ENCODE measurements around the gene FGF19.
A peak's percentile ranks its signal among the peaks of the same experiment; 100 is the strongest.

FGF19 gene

GRCh38 chr11:69703768-69704507, at the start of gene FGF19:
Gene FGF19, minus strand, starts transcription at chr11:69704022. Its CDS starts 146 bp downstream, at chr11:69703876.
- H3K27me3 Mint-ChIP-seq (ENCODE audit: low read depth, poor library complexity) = peaks cover 73% of the 10 kb centered on the region
- peak within 1 kb of the TSS; percentile 80 for H3K4me3 Mint-ChIP-seq
- H3K36me3 Mint-ChIP-seq (ENCODE audit: low read depth) = no peaks in the 10 kb centered on the region
- H3K27ac Mint-ChIP-seq = no peak within 1 kb of the TSS
- no peaks in the 10 kb centered on the region for H3K9me3 Mint-ChIP-seq
- no peak for TF ChIP-seq CTCF (IDR thresholded peaks at IDR 0.05)
- DNase-seq = peak; percentile 53
- peaks cover 47% of the 10 kb centered on the region for H3K4me1 Mint-ChIP-seq

- no peak for DNase-seq
- H3K36me3 Mint-ChIP-seq (ENCODE audit: low read depth) = peaks cover 5% of the 10 kb centered on the region
- H3K4me1 Mint-ChIP-seq = peaks cover 8% of the 10 kb centered on the region
- peaks cover 8% of the 10 kb centered on the region for H3K9me3 Mint-ChIP-seq
- H3K27me3 Mint-ChIP-seq (ENCODE audit: low read depth, poor library complexity) = peaks cover 13% of the 10 kb centered on the region
- no peak for TF ChIP-seq CTCF (IDR thresholded peaks at IDR 0.05)
- H3K4me3 Mint-ChIP-seq = no peak overlapping the region
- no peak overlapping the region for H3K27ac Mint-ChIP-seq
These were observed 49.1 kb upstream of the FGF19 start for GRCh38 chr11:69752890-69753289.

GRCh38 chr11:69750875-69751597, 47.2 kb upstream of the FGF19 start:
- no peak for DNase-seq
- no peak overlapping the region for H3K27ac Mint-ChIP-seq
- H3K27me3 Mint-ChIP-seq (ENCODE audit: low read depth, poor library complexity) = peaks cover 10% of the 10 kb centered on the region
- H3K4me1 Mint-ChIP-seq = peaks cover 24% of the 10 kb centered on the region
- no peak for TF ChIP-seq CTCF (IDR thresholded peaks at IDR 0.05)
- H3K36me3 Mint-ChIP-seq (ENCODE audit: low read depth) = peaks cover 1% of the 10 kb centered on the region
- no peak overlapping the region for H3K4me3 Mint-ChIP-seq
- H3K9me3 Mint-ChIP-seq = peaks cover 3% of the 10 kb centered on the region

GRCh38 chr11:69750108-69750850, 46.5 kb upstream of the FGF19 start:
- H3K36me3 Mint-ChIP-seq (ENCODE audit: low read depth) = no peaks in the 10 kb centered on the region
- H3K4me1 Mint-ChIP-seq = peaks cover 30% of the 10 kb centered on the region
- H3K27me3 Mint-ChIP-seq (ENCODE audit: low read depth, poor library complexity) = peaks cover 10% of the 10 kb centered on the region
- no peaks in the 10 kb centered on the region for H3K9me3 Mint-ChIP-seq
- no peak for DNase-seq
- H3K4me3 Mint-ChIP-seq = no peak overlapping the region
- H3K27ac Mint-ChIP-seq = no peak overlapping the region
- no peak for TF ChIP-seq CTCF (IDR thresholded peaks at IDR 0.05)

GRCh38 chr11:69748637-69749036, 44.8 kb upstream of the FGF19 start:
- DNase-seq = no peak
- Mint-ChIP-seq H3K4me3 (no peak overlapping the region), H3K36me3 (ENCODE audit: low read depth) (no peaks in the 10 kb centered on the region)

More at GRCh38 chr11:69748637-69749036, 44.8 kb upstream of the FGF19 start:
- H3K27me3 Mint-ChIP-seq (ENCODE audit: low read depth, poor library complexity) = peaks cover 17% of the 10 kb centered on the region
- TF ChIP-seq CTCF (IDR thresholded peaks at IDR 0.05) = no peak
- no peak overlapping the region for H3K27ac Mint-ChIP-seq
- H3K9me3 Mint-ChIP-seq = no peaks in the 10 kb centered on the region
- peaks cover 37% of the 10 kb centered on the region for H3K4me1 Mint-ChIP-seq

Data from nephron progenitor cell (in vitro differentiated cells).